Bone marrow (tissue), 2 donors: Measurements from ENCODE around the gene CUX1.
"Not testable (repeated sequence)": the region's sequence is repeated elsewhere in the genome, so short reads cannot be mapped to it uniquely, and the experiment has no call there.

Experiments used
- DNase-seq, 2 donors: peaks; one replicate each; lab custom pipeline; 2025; lab: John Stamatoyannopoulos, UW

CUX1 gene

GRCh38 chr7:102312317-102312716, 494.9 kb downstream of the CUX1 start:
- no peak for DNase-seq

GRCh38 chr7:102313997-102314780, 496.8 kb downstream of the CUX1 start:
- no peak for DNase-seq

- no peak for DNase-seq
Measured at GRCh38 chr7:102317231-102318059, 500.0 kb downstream of the CUX1 start.

GRCh38 chr7:102318482-102318971, 501.1 kb downstream of the CUX1 start:
- DNase-seq, result no peak

- no peak for DNase-seq
Measured at GRCh38 chr7:102319671-102320070, 502.2 kb downstream of the CUX1 start.

GRCh38 chr7:102320181-102320580, 502.8 kb downstream of the CUX1 start:
- no peak for DNase-seq

GRCh38 chr7:102320601-102321350, 503.4 kb downstream of the CUX1 start:
- DNase-seq, result no peak

- DNase-seq, result no peak
Measured at GRCh38 chr7:102321351-102322201, 504.1 kb downstream of the CUX1 start.

- DNase-seq, result no peak
Measured at GRCh38 chr7:102322202-102322715, 504.8 kb downstream of the CUX1 start.

- DNase-seq, result no peak
Measured at GRCh38 chr7:102323914-102324195, 506.4 kb downstream of the CUX1 start.

- DNase-seq, result not testable (repeated sequence)
Measured at GRCh38 chr7:102325106-102325505, 507.7 kb downstream of the CUX1 start.

GRCh38 chr7:102326157-102326889, 508.9 kb downstream of the CUX1 start:
- DNase-seq, result no peak

- DNase-seq, result not testable (repeated sequence)
Measured at GRCh38 chr7:102327183-102327582, 509.8 kb downstream of the CUX1 start.

GRCh38 chr7:102328863-102329262, 511.4 kb downstream of the CUX1 start:
- not testable (repeated sequence) for DNase-seq

- DNase-seq, result not testable (repeated sequence)
Measured at GRCh38 chr7:102329366-102329765, 511.9 kb downstream of the CUX1 start.

GRCh38 chr7:102330666-102331460, 513.4 kb downstream of the CUX1 start:
- DNase-seq, result not testable (repeated sequence)
